ENCODE data around the gene CRB3. TPM values are rescaled to one million over a fixed set of nuclear protein-coding genes. Genes with fewer than 3 reads are reported as not detected.

The CRB3 gene
- total and polyA plus RNA-seq, 2 donors (not counting 3 experiments of a cell fraction or from before 2014, with no cell fraction given) = not detected

DNA sequence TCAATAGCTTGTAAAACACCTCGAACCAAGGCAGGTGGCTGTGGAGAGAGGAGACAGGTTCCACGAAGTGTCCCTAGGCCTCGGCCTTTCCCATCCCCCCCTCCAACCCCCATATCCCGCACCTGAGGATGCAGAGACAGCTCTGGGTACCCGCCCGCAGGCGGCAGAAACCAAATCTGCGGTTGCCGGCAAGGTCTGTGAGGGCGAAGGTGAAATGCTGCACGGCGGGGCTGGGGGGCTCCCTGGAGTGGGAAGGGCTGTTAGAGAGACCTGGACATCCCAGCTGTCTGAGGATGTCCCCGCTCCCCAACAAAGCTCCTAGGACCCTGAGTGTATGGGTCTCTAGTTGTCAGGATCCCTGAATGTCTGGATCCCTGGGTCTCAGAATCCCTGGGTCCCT lies 14.7 kb downstream of the CRB3 start:
- no peak for FAIRE-seq
- Histone ChIP-seq H3K36me3 (ENCODE audit: control insufficient read depth in 2 of 2, extremely low read depth in 1 of 2, insufficient read depth in 2 of 2, low read length in 2 of 2) (no peaks in the 10 kb centered on the region), H3K4me3 (replicated peaks in 1 of 3; ENCODE audit: insufficient read depth in 1 of 3, low read depth in 1 of 3, low read length in 3 of 3) (no peak overlapping the region), H3K9ac (replicated peaks; ENCODE audit: extremely low read depth, insufficient read depth, low read length) (no peak overlapping the region), H3K79me2 (ENCODE audit: control insufficient read depth, insufficient read depth, low read length) (no peaks in the 10 kb centered on the region), H3K27me3 (ENCODE audit: control insufficient read depth in 2 of 2, insufficient read depth in 2 of 2, low read length in 2 of 2) (peaks cover 0 to 9% of the 10 kb centered on the region in 2 experiments), H3K4me1 (ENCODE audit: control insufficient read depth, extremely low read depth, insufficient read depth, low read length) (peaks cover 2% of the 10 kb centered on the region), H2AFZ (ENCODE audit: low read depth, low read length) (no peak overlapping the region), H4K20me1 (replicated peaks; ENCODE audit: control insufficient read depth, extremely low read depth, insufficient read depth, low read length) (no peaks in the 10 kb centered on the region), H3K4me2 (ENCODE audit: insufficient read depth, low read length) (no peak overlapping the region), H3K9me3 (replicated peaks; ENCODE audit: control insufficient read depth, insufficient read depth, low read length) (no peaks in the 10 kb centered on the region), H3K9me1 (replicated peaks; ENCODE audit: control insufficient read depth, extremely low read depth, insufficient read depth, low read length) (no peaks in the 10 kb centered on the region), H3K27ac (ENCODE audit: insufficient read depth, low read depth, low read length) (no peak overlapping the region)
- BruUV-seq (replicated peaks) = no TSS peak
- intact Hi-C loops (cut with micrococcal nuclease) = no loop called here
- ChIA-PET POLR2A (no interaction called here), CTCF (no interaction called here)
- no peak for DNase-seq (ENCODE audit: low read depth, low spot score)
- dilution Hi-C loops (cut with MboI; ENCODE audit: extremely low pct_ligation_motif_present, low sequenced_read_pairs) = no loop called here
- TF ChIP-seq JUN (IDR thresholded peaks at IDR 0.05; ENCODE audit: borderline replicate concordance, insufficient read depth, insufficient read length, low read depth) (no peak), MYC (IDR thresholded peaks at IDR 0.05; ENCODE audit: low read depth, low read length) (no peak), FOS (IDR thresholded peaks at IDR 0.05; ENCODE audit: borderline replicate concordance, insufficient read depth, low read length) (no peak)
- TF ChIP-seq, protein P1, sequence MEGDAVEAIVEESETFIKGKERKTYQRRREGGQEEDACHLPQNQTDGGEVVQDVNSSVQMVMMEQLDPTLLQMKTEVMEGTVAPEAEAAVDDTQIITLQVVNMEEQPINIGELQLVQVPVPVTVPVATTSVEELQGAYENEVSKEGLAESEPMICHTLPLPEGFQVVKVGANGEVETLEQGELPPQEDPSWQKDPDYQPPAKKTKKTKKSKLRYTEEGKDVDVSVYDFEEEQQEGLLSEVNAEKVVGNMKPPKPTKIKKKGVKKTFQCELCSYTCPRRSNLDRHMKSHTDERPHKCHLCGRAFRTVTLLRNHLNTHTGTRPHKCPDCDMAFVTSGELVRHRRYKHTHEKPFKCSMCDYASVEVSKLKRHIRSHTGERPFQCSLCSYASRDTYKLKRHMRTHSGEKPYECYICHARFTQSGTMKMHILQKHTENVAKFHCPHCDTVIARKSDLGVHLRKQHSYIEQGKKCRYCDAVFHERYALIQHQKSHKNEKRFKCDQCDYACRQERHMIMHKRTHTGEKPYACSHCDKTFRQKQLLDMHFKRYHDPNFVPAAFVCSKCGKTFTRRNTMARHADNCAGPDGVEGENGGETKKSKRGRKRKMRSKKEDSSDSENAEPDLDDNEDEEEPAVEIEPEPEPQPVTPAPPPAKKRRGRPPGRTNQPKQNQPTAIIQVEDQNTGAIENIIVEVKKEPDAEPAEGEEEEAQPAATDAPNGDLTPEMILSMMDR (IDR thresholded peaks at IDR 0.05; ENCODE audit: extremely low read depth in 1 of 2, insufficient read depth in 1 of 2, low read depth in 1 of 2, low read length in 2 of 2) = no peak

DNA sequence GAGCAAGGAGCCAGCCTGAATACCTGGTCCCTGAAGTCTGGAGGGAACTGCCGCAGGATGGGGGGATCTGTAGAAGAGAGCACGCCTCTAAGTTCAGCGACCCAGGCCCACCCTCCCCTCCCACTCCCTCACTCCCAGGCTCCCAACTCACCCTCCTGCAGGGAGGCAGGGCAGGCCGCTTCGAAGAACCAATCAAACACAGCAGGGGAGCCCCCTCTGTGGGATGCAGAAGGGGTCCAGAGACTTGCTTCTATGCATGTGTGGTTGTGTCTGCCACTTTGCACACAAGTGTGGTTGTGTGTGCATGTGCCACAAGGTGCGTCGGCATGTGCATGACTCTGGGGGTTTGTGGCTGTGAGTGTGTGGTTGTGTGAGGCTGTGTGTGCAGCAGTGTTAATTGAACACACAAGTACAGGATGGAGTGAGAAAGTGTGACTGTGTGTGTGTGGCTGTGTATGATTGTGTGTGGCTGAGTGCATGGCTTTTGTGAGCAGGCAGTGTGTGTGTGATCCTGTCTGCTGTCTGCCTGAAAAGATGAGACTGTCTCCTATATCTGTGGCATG lies 15.8 kb downstream of the CRB3 start:
- Histone ChIP-seq H3K4me2 (ENCODE audit: insufficient read depth, low read length) (no peak overlapping the region), H3K79me2 (ENCODE audit: control insufficient read depth, insufficient read depth, low read length) (no peaks in the 10 kb centered on the region), H2AFZ (ENCODE audit: low read depth, low read length) (no peak overlapping the region), H3K9me3 (replicated peaks; ENCODE audit: control insufficient read depth, insufficient read depth, low read length) (no peaks in the 10 kb centered on the region), H3K27me3 (ENCODE audit: control insufficient read depth in 2 of 2, insufficient read depth in 2 of 2, low read length in 2 of 2) (peaks cover 0 to 9% of the 10 kb centered on the region in 2 experiments), H3K9ac (replicated peaks; ENCODE audit: extremely low read depth, insufficient read depth, low read length) (no peak overlapping the region), H4K20me1 (replicated peaks; ENCODE audit: control insufficient read depth, extremely low read depth, insufficient read depth, low read length) (no peaks in the 10 kb centered on the region), H3K9me1 (replicated peaks; ENCODE audit: control insufficient read depth, extremely low read depth, insufficient read depth, low read length) (no peaks in the 10 kb centered on the region), H3K4me3 (replicated peaks in 1 of 3; ENCODE audit: insufficient read depth in 1 of 3, low read depth in 1 of 3, low read length in 3 of 3) (no peak overlapping the region), H3K36me3 (ENCODE audit: control insufficient read depth in 2 of 2, extremely low read depth in 1 of 2, insufficient read depth in 2 of 2, low read length in 2 of 2) (no peaks in the 10 kb centered on the region), H3K4me1 (ENCODE audit: control insufficient read depth, extremely low read depth, insufficient read depth, low read length) (peaks cover 2% of the 10 kb centered on the region), H3K27ac (ENCODE audit: insufficient read depth, low read depth, low read length) (no peak overlapping the region)
- FAIRE-seq (no peak), DNase-seq (ENCODE audit: low read depth, low spot score) (no peak)
- intact Hi-C loops (cut with micrococcal nuclease) = no loop called here
- POLR2A ChIA-PET = no interaction called here
- dilution Hi-C loops (cut with MboI; ENCODE audit: extremely low pct_ligation_motif_present, low sequenced_read_pairs) = no loop called here
- no peak for TF ChIP-seq FOS (IDR thresholded peaks at IDR 0.05; ENCODE audit: borderline replicate concordance, insufficient read depth, low read length)
- TF ChIP-seq POLR2AphosphoS5 (IDR thresholded peaks at IDR 0.05; ENCODE audit: insufficient read depth, low read depth, low read length) = no peak
- TF ChIP-seq, protein P2, sequence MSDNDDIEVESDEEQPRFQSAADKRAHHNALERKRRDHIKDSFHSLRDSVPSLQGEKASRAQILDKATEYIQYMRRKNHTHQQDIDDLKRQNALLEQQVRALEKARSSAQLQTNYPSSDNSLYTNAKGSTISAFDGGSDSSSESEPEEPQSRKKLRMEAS (IDR thresholded peaks at IDR 0.05; ENCODE audit: insufficient read depth, insufficient read length) = no peak
- TF ChIP-seq JUN (IDR thresholded peaks at IDR 0.05; ENCODE audit: borderline replicate concordance, insufficient read depth, insufficient read length, low read depth) = no peak
- BruUV-seq (replicated peaks) = no TSS peak
- CTCF ChIA-PET = interaction anchor here (0.8 kb wide), 1 partner anchor 27 kb away, joined by 3 read pairs; no protein-coding TSS in a partner anchor

Measured in endothelial cell of umbilical vein (primary cell).